ENCODE results near the gene C1QTNF1.

Gene C1QTNF1

DNA sequence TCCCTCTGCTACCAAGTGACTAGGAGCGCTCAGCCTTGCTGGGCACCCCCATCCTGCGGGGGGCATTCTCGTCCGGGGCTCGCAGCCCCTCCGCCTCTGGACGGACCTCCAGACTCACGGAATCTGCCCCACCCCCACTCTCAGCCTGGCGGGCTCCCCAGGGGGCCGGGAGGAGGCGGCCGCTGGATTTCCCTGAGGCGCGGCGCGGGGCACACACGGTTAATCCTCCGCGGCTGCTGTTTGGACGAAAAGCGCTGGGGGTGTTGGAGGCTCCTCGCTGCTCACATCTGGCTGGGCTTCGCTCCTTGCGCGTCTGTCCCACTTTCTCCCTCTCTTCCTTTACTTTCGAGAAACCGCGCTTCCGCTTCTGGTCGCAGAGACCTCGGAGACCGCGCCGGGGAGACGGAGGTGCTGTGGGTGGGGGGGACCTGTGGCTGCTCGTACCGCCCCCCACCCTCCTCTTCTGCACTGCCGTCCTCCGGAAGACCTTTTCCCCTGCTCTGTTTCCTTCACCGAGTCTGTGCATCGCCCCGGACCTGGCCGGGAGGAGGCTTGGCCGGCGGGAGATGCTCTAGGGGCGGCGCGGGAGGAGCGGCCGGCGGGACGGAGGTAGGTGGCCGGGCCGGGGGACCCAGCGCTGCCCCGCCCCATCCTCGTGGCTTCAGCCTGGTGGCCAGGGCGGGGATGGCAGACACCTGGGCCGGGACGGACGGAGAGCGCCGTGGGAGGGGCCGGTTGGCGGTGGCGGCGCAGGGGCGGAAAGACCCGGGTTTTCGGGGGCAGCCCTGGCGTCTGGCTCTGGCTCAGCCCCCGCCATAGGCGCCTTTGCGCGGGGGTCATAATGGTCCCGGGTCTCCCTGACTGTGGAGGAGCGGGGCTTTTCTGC, at the start of gene C1QTNF1:
Gene C1QTNF1, plus strand, starts transcription at position 284 of the 886 bp plus-strand sequence. CDS start 19,800 bp downstream, outside the sequence.
- DNase-seq = peak; percentile 50

DNA sequence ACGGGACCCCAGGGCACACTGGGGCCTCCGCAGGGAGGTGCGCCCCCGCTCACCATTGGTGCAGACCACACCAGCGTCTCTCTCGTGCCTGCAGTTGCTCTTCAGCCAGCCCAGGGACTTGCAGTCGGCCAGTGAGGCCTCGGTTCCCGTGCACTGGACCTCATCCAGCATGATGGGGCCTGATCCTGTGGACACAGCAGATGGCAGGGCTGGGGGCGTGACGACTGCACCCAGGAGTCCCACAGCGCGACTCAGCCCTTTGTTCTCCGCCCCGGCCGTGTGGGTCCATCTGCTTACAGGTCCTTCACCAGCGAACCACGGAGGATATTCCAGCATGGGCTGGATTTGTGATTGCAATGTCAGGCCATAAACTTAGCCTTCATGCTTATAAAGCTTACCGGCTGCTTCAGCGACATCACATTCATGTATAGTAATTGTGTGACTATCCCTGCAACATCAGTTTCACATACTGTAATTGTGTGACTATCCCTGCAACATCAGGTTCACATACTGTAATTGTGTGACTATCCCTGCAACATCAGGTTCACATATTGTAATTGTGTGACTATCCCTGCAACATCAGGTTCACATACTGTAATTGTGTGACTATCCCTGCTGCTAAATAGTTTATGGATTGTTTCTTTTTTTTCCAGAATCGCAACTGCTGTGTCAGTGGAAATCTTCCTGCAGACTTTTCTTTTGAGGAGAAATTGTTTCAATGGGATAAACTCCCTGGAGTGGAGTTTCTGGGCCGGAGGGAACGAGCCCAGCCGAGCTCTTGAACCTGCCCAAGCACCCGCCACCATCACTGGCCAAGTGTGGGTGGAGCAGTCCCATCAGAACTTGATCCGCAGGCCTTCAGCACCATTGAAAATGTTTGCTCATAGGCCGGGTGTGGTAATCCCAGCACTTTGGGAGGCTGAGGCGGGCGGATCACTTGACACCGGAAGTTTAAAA, 49.1 kb upstream of the C1QTNF1 start:
- DNase-seq = no peak

DNA sequence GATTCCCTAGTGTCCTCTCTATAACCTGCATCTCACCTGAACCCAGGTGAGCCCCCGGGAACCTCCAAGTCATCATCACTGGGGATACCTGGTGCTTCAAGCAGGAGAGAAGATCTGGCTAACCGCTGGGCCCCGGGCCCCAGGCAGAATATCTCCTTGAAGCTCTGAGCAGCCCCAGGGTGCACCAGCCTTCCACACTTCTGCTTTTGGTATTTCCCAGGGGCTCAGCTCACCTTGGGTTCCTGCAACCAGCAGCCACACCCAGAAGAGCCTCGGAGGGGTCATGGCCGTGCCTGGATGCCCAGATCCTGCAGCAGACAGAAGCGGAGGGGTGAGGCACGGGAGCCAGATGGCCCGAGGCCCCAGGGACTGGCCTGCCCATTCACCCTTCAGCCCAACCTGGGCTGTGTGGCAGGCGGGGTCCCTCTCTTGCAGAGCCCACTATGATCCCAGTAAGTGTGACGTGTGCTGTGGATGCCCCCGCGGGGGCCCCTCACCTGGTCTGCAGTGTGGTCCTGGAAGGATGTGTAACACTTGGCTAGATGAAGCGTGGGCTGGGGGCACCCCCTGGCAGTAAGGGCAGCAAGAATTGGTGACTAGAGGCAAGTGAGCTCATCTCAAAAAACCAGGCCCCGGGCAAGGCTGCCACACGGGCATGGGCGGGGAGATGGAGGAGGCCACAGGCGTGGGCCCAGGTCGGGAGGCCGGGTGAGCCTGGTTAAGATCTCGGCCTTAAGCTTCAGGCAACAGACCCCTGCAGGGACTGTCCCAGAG, 46.9 kb upstream of the C1QTNF1 start:
- no peak for DNase-seq

DNA sequence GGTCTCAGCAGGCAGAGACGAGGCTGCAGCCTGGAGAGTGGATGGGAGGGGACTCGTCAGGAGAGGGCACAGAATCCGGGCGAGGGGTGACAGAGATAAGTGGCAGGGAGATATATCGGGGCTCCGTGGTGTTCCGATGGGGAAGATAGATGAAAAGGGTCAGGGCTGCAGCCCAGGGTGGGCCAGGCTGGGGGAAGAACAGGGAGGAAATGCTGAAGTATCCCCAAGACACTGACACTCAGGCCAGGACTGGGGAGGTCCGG, 46.4 kb upstream of the C1QTNF1 start:
- DNase-seq = no peak

- DNase-seq = no peak
These were observed 45.7 kb upstream of the C1QTNF1 start for GRCh38 chr17:78977997-78978973.

DNA sequence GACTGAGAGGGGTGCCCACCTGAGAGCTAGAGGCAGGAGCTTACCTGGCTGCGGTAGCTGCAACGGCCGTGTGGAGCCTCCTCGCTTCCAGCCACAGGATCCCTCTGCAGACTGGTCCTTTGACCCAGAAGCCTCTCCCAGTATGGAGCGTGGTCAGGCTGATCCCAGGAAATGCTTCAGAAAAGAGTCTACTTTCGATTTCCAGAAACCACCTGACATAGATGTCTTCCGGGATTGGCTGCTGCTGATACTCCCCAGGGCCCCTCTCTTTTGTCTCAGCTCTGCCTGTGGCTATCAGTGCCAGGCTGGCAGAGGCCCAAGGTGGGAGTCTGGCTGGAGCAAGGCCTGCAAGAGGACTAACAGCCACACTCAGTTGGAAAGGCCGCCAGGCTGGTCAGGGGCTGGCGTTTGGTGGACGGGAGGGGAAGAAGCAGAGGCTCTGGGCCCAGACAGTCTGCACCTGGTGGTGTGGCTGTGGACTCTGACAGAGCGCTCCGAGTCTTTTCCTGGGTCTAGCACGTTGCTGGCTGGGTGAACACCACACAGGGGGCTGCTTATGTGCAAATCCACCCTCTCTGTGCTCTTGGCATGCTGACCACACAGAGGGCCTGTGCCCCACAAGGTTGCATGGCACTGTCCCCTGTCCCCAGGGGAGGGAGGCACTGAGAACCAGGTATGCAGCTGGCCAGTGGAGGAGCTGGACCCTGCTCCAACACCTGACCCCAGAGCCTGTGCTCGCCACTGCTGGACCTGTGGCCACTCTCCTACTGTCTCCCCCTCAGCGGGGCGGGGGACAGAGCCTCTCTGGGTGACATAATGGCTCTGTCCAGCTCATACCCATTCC, 44.0 kb upstream of the C1QTNF1 start, which contains the start of gene LGALS3BP:
Gene LGALS3BP, minus strand, starts transcription at position 144 of the 844 bp plus-strand sequence. CDS start 2,732 bp downstream, outside the sequence.
- DNase-seq = peak; percentile 48

DNA sequence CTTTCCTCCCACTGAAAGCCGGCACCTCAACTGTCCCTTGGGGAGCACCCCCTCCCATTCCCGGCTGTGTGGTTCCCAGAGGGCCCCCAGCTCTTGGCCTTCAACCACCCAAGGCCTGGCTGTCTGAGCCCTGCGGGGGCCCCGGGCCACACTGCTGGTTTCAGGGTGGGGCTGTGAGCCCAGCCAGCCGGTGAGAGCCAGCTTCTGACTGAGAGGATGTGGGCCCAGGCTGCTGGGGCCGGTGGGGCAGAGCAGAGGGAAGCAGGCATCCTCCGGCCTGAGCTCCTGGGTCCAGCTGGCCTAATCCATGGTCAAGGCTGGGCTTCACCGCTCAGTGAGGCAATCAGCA, 43.4 kb upstream of the C1QTNF1 start:
- DNase-seq = no peak

- DNase-seq = no peak
These were observed 42.7 kb upstream of the C1QTNF1 start for GRCh38 chr17:78981010-78981888.

DNA sequence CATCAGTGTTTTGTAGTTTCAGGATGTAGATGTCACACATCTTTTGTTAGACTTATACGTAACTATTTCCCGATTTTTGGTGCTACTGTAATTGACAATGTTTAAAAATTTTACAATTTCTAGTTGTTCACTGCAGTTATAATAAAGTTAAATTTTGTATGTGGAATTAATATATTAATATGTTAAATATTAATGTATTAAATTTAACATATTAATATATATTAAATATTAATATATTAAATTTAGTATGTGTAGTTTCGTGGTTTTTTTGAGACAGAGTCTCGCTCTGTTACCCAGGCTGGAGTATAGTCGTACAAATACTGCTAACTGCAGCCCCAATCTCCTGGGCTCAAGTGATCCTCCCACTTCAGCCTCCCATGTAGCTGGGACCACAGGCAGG, 38.6 kb upstream of the C1QTNF1 start:
- DNase-seq = no peak

GRCh38 chr17:78986048-78986648, 37.8 kb upstream of the C1QTNF1 start:
- peak; percentile 27 for DNase-seq

GRCh38 chr17:78986649-78987328, 37.2 kb upstream of the C1QTNF1 start:
- DNase-seq = peak; percentile 20

DNA sequence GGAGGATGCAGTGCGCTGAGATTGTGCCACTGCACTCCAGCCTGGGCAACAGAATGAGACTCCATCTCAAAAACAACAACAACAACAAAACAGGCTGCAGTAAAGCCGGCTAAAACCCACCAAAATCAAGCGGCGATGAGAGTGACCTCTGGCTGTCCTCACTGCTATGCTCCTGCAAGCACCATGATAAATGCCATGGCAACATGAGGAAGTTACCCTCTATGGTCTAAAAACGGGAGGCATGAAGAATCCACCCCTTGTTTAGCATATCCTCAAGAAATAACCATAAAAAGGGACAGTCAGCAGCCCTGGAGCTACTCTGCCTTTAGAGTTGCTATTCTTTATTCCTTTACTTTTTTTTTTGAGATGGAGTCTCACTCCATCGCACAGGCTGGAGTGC, 35.8 kb upstream of the C1QTNF1 start:
- no peak for DNase-seq

DNA sequence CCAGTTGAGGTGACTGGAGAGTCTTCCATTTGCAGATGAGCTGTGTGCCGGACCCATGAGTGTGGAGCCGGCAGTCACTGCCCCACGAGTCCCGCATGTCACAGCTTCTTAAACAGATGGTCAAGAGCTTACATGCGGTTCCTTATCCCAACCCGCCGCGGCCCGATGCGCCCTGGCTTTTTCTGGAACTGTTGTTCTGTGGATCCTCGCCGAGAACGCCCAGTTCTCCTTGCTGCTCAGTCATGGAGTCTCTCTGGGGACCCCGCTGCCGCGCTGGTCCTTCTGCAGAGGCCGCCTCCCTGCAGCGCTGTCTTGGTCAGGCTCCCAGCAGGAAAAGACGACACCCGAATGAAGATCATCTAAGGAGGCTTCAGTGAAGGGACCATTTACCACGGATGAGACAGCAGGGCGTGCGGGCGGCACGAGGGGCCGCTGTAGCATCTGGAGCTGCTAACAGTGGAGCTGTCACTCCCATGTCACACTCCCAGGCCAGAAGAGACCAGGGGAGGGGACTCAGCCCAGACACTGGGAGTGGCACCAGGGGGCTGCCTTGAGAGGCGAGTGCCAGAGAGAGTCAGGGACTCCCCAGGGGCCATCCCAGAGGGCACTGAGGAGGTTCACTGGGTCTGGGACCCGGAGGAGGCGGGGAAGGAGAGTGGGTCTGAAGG, 33.5 kb upstream of the C1QTNF1 start:
- DNase-seq = no peak

GRCh38 chr17:78991017-78991738, 32.8 kb upstream of the C1QTNF1 start:
- DNase-seq = no peak

DNA sequence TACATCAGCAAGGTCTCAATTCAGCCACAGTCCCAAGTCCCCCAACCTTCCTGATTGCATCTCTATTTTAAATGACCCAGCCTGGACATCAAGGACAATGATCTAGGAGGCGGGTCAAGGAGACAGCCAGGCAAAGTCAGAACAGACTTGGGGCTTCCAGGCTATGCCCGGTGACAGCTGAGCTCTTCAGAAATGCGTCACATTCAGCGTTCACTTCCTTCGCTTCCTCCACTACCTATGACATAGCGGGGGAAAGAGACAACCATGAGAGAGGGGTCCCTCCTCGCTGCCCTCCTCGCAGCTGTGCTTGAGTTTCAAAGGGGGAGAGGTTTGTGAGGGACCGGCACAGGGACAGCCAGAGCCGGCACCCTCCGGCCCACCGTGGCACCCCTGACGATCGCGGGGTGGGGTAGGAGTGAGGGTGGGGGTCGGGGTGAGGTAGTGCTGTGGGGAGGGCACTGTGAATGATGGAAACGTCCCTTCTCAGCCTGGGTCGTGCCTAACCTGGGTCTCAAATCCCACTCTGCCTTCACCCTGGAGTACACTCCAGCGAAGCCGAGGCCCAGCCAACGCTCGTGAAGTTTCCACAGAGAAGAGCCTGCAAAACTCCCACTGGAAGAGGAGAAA, 31.9 kb upstream of the C1QTNF1 start:
- DNase-seq = no peak

GRCh38 chr17:78992542-78993212, 31.3 kb upstream of the C1QTNF1 start:
- DNase-seq = no peak
